Neural cell (in vitro differentiated cells): ENCODE results near the gene PAX8.

ENCODE experiments used
- CTCF ChIP-seq: fragments of 450-650 bp; IDR thresholded peaks from 2 replicates; pipeline ENCODE4 v1.5.1; 2014; ENCODE audit warnings: antibody characterized with exemption, mild to moderate bottlenecking, moderate library complexity; ENCODE audit not compliant: poor library complexity, severe bottlenecking
- EP300 ChIP-seq: fragments of 450-650 bp; conservative IDR thresholded peaks from 2 replicates; pipeline ENCODE4 v1.6.1; 2014; ENCODE audit warnings: antibody characterized with exemption, mild to moderate bottlenecking, moderate library complexity; ENCODE audit not compliant: poor library complexity, severe bottlenecking
- EZH2 ChIP-seq: fragments of 200-600, 300-800 bp; shearing (Covaris generic), sonication (generic); IDR thresholded peaks from 2 replicates; pipeline ENCODE4 v1.6.1; 2014; ENCODE audit warnings: antibody characterized with exemption, low read length, borderline replicate concordance, mild to moderate bottlenecking; ENCODE audit not compliant: insufficient read depth, poor library complexity, severe bottlenecking
- MXI1 ChIP-seq: fragments of 450-650 bp; conservative IDR thresholded peaks from 2 replicates; pipeline ENCODE4 v1.6.1; 2014; ENCODE audit warnings: antibody characterized with exemption, mild to moderate bottlenecking; ENCODE audit not compliant: poor library complexity, severe bottlenecking
- POLR2AphosphoS5 ChIP-seq: IDR thresholded peaks from 2 replicates; pipeline ENCODE4 v1.6.1; 2012
- RAD21 ChIP-seq: fragments of 450-650 bp; conservative IDR thresholded peaks from 2 replicates; pipeline ENCODE4 v1.6.1; 2014; ENCODE audit warnings: antibody characterized with exemption, mild to moderate bottlenecking, moderate library complexity
- REST ChIP-seq: IDR thresholded peaks from 2 replicates; pipeline ENCODE4 v1.6.1; 2012; ENCODE audit warnings: borderline replicate concordance
- SMC3 ChIP-seq: fragments of 450-650 bp; conservative IDR thresholded peaks from 2 replicates; pipeline ENCODE4 v1.6.1; 2014; ENCODE audit warnings: antibody characterized with exemption, mild to moderate bottlenecking, moderate library complexity; ENCODE audit not compliant: poor library complexity
- TAF1 ChIP-seq: IDR thresholded peaks from 2 replicates; pipeline ENCODE4 v1.6.1; 2012; ENCODE audit warnings: low read depth

GRCh38 chr2:113208396-113208795 is 70.3 kb downstream of the PAX8 start:
- no peak for TF ChIP-seq CTCF
- no peak for TF ChIP-seq POLR2AphosphoS5
- TF ChIP-seq RAD21: no peak
- no peak for TF ChIP-seq EP300
- TF ChIP-seq REST: no peak
- TF ChIP-seq TAF1: no peak
- TF ChIP-seq EZH2: no peak
- no peak for TF ChIP-seq MXI1
- TF ChIP-seq SMC3: no peak
